OCI-LY3 (cell line): ENCODE results near the gene LRP5.

ENCODE experiments used
- H2AFZ ChIP-seq: fragments of 200-600, 300-600 bp; shearing (Covaris generic); 2 replicates; pipeline ENCODE4 v1.6.0; 2014; ENCODE audit warnings: antibody characterized with exemption, low read depth, low read length
- H3K27ac ChIP-seq: fragments of 200-600, 300-600 bp; sonication (generic); 2 replicates; pipeline ENCODE4 v1.5.1; 2014; ENCODE audit warnings: mild to moderate bottlenecking, low read length, moderate library complexity, mixed read lengths
- H3K27me3 ChIP-seq: fragments of 200-600, 300-600 bp; sonication (generic); 2 replicates; pipeline ENCODE4 v1.6.1; 2014; ENCODE audit warnings: low read depth, low read length, mixed read lengths
- H3K36me3 ChIP-seq: fragments of 200-600, 300-600 bp; sonication (generic); replicated peaks from 2 replicates; pipeline ENCODE3; 2014; ENCODE audit warnings: low read depth, low read length, mixed read lengths
- H3K4me1 ChIP-seq: fragments of 300-600, 200-600 bp; sonication (generic); 2 replicates; pipeline ENCODE4 v1.6.1; 2014; ENCODE audit warnings: low read length, mixed read lengths
- H3K4me2 ChIP-seq: fragments of 200-600, 300-600 bp; sonication (generic); 2 replicates; pipeline ENCODE4 v1.6.1; 2014; ENCODE audit warnings: low read length, mixed read lengths
- H3K4me3 ChIP-seq: fragments of 300-600, 200-600 bp; sonication (generic); 2 replicates; pipeline ENCODE4 v1.5.1; 2014; ENCODE audit warnings: antibody characterized with exemption, mild to moderate bottlenecking, low read length, moderate library complexity
- H3K79me2 ChIP-seq: fragments of 300-600, 200-600 bp; shearing (Covaris generic); 2 replicates; pipeline ENCODE4 v1.6.1; 2014; ENCODE audit warnings: mild to moderate bottlenecking, low read length, mixed read lengths
- H3K9ac ChIP-seq: fragments of 300-600, 200-600 bp; shearing (Covaris generic); 2 replicates; pipeline ENCODE4 v1.6.0; 2014; ENCODE audit warnings: mild to moderate bottlenecking, low read length, moderate library complexity
- H3K9me3 ChIP-seq: fragments of 200-600, 300-600 bp; shearing (Covaris generic); 2 replicates; pipeline ENCODE4 v1.6.1; 2014; ENCODE audit warnings: low read length, mixed read lengths; ENCODE audit not compliant: insufficient read depth
- H4K20me1 ChIP-seq: fragments of 200-600, 300-600 bp; sonication (generic); 2 replicates; pipeline ENCODE4 v1.6.1; 2016; ENCODE audit warnings: low read length, mixed read lengths; ENCODE audit not compliant: insufficient read depth
- EZH2phosphoT487 ChIP-seq: fragments of 200-600 bp; shearing (Covaris generic); IDR thresholded peaks from 2 replicates; pipeline ENCODE4 v1.6.1; 2018; ENCODE audit warnings: antibody characterized with exemption, mixed run types, low read depth
- TF ChIP-seq, protein P1 (sequence below): fragments of 200-600, 300-600 bp; sonication (generic); IDR thresholded peaks from 2 replicates; pipeline ENCODE4 v1.5.1; 2014; ENCODE audit warnings: antibody characterized with exemption, low read length, low read depth

LRP5 gene

DNA sequence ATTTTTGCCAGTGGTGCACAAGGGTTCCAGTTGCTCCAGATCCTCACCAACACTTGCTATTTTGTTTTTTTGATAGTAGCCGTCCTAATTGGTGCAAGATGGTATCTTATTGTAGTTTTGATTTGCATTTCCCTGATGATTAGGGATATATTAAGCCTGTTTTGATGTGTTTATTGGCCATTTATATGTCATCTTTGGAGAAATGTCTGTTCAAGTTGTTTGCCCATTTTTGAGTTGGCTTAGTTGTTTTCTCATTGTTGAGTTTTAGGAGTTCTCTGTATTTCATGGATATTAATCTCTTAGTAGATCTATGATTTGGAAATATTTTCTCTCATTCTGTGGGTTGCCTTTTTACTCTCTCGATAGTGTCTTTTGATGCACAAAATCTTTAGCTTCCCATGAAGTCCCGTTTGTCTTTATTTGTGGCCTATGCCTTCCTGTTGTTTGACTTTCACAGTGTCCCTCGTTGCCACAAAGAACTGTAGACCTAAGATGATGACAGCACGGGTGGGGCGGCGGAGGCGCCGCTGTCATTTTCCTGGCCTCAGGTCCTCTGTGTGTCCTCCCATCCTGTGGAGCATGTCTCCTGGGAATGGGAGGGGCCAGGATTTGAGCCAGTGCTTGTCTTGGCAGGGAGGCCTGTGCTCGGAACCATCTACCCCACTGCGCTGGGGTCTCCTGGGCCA is 33.5 kb downstream of the LRP5 start:
- H3K4me1 ChIP-seq: no peaks in the 10 kb centered on the region
- H3K27ac ChIP-seq: no peak overlapping the region
- no peaks in the 10 kb centered on the region for H3K9me3 ChIP-seq
- no peak overlapping the region for H3K9ac ChIP-seq
- peaks cover 22% of the 10 kb centered on the region for H3K79me2 ChIP-seq
- H3K4me3 ChIP-seq: no peak overlapping the region
- H3K27me3 ChIP-seq: no peaks in the 10 kb centered on the region
- no peak overlapping the region for H3K4me2 ChIP-seq
- TF ChIP-seq, protein P1, sequence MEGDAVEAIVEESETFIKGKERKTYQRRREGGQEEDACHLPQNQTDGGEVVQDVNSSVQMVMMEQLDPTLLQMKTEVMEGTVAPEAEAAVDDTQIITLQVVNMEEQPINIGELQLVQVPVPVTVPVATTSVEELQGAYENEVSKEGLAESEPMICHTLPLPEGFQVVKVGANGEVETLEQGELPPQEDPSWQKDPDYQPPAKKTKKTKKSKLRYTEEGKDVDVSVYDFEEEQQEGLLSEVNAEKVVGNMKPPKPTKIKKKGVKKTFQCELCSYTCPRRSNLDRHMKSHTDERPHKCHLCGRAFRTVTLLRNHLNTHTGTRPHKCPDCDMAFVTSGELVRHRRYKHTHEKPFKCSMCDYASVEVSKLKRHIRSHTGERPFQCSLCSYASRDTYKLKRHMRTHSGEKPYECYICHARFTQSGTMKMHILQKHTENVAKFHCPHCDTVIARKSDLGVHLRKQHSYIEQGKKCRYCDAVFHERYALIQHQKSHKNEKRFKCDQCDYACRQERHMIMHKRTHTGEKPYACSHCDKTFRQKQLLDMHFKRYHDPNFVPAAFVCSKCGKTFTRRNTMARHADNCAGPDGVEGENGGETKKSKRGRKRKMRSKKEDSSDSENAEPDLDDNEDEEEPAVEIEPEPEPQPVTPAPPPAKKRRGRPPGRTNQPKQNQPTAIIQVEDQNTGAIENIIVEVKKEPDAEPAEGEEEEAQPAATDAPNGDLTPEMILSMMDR: no peak
- no peak for TF ChIP-seq EZH2phosphoT487
- no peak overlapping the region for H2AFZ ChIP-seq
- H4K20me1 ChIP-seq: peaks cover 32% of the 10 kb centered on the region
- H3K36me3 ChIP-seq: peaks cover 8% of the 10 kb centered on the region

DNA sequence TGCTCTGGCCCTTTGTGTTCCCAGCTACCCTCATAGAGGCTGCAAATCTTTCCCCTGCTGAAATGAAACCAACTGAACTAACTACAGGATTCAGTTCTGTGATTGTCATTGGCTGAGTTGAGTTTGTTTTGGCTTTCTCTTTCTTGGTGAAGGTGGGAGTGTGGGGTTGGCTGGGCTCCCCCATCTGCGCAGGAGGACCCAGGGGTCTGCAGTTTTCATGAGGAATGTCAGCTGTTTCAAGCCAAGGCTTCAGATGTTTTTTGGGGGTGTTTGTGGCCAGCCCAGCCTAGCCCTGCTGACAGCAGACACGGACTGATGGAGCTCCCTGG is 34.0 kb downstream of the LRP5 start:
- Histone ChIP-seq H3K4me3 (no peak overlapping the region), H3K36me3 (peaks cover 8% of the 10 kb centered on the region), H3K79me2 (peaks cover 17% of the 10 kb centered on the region), H3K4me2 (no peak overlapping the region), H2AFZ (no peak overlapping the region), H3K9me3 (no peaks in the 10 kb centered on the region), H3K27ac (no peak overlapping the region), H4K20me1 (peaks cover 28% of the 10 kb centered on the region), H3K27me3 (no peaks in the 10 kb centered on the region), H3K4me1 (no peaks in the 10 kb centered on the region), H3K9ac (no peak overlapping the region)
- TF ChIP-seq, protein P1: no peak
- no peak for TF ChIP-seq EZH2phosphoT487

DNA sequence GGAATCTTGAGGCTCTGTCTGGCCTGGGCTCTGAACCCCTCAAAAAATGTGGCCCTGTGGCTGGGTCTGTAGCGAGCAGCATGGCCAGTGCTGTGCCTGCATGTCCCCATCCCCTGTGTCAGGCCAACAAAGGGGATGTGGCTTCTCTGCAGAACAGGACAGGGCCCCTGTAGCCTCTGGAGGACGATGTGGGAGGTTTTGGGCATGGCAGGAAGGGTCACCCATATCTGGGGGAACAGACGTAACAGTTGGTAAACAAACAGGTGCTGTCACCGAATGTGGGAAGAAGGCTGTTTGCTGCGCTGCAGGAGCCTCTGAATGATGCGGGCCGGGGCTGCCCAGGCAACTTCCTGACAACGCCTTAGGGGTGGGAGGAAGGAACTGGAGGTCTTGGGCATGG is 35.0 kb downstream of the LRP5 start:
- no peak overlapping the region for H3K9ac ChIP-seq
- H2AFZ ChIP-seq: no peak overlapping the region
- H3K9me3 ChIP-seq: no peaks in the 10 kb centered on the region
- peaks cover 8% of the 10 kb centered on the region for H3K36me3 ChIP-seq
- no peak overlapping the region for H3K27ac ChIP-seq
- peaks cover 19% of the 10 kb centered on the region for H4K20me1 ChIP-seq
- H3K4me2 ChIP-seq: no peak overlapping the region
- H3K79me2 ChIP-seq: peaks cover 13% of the 10 kb centered on the region
- no peaks in the 10 kb centered on the region for H3K27me3 ChIP-seq
- no peaks in the 10 kb centered on the region for H3K4me1 ChIP-seq
- TF ChIP-seq, protein P1: no peak
- no peak for TF ChIP-seq EZH2phosphoT487
- no peak overlapping the region for H3K4me3 ChIP-seq

DNA sequence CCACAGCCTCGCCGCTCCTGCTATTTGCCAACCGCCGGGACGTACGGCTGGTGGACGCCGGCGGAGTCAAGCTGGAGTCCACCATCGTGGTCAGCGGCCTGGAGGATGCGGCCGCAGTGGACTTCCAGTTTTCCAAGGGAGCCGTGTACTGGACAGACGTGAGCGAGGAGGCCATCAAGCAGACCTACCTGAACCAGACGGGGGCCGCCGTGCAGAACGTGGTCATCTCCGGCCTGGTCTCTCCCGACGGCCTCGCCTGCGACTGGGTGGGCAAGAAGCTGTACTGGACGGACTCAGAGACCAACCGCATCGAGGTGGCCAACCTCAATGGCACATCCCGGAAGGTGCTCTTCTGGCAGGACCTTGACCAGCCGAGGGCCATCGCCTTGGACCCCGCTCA is 35.5 kb downstream of the LRP5 start:
- H3K79me2 ChIP-seq: peaks cover 13% of the 10 kb centered on the region
- peaks cover 8% of the 10 kb centered on the region for H3K36me3 ChIP-seq
- no peaks in the 10 kb centered on the region for H3K9me3 ChIP-seq
- TF ChIP-seq EZH2phosphoT487: no peak
- TF ChIP-seq, protein P1: no peak
- H3K4me3 ChIP-seq: no peak overlapping the region
- H3K27me3 ChIP-seq: no peaks in the 10 kb centered on the region
- H4K20me1 ChIP-seq: peaks cover 14% of the 10 kb centered on the region
- no peaks in the 10 kb centered on the region for H3K4me1 ChIP-seq
- no peak overlapping the region for H3K4me2 ChIP-seq
- H2AFZ ChIP-seq: no peak overlapping the region
- H3K9ac ChIP-seq: no peak overlapping the region
- H3K27ac ChIP-seq: no peak overlapping the region
